ENCODE data around the gene SLC16A7.

GRCh38 chr12:59735231-59735630 lies 139.4 kb downstream of the SLC16A7 start:
- TF ChIP-seq, protein P1, sequence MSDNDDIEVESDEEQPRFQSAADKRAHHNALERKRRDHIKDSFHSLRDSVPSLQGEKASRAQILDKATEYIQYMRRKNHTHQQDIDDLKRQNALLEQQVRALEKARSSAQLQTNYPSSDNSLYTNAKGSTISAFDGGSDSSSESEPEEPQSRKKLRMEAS (IDR thresholded peaks at IDR 0.05; ENCODE audit: low read depth, low read length), result no peak
- no peak for TF ChIP-seq CTCF (IDR thresholded peaks at IDR 0.05; ENCODE audit: low read depth, low read length)
- no peak for TF ChIP-seq MYC (IDR thresholded peaks at IDR 0.05; ENCODE audit: low read depth, low read length)
